Endothelial cell of umbilical vein (primary cell): Measurements from ENCODE around the gene SECTM1. TPM values are rescaled to one million over a fixed set of nuclear protein-coding genes. Genes with fewer than 3 reads are reported as not detected.

Experiments
- BruUV-seq: library from RNA; stranded (reverse); fragments of 400-500 nt; replicated peaks from 2 replicates; lab custom pipeline; 2021; lab: Mats Ljungman, UMichigan
- CTCF ChIA-PET: fragments of 300-600, 350-600 bp; sonication (Branson Sonifier 250); formaldehyde crosslinking; loops from one replicate; lab custom pipeline; 2021; ENCODE audit warnings: antibody characterized with exemption, inconsistent platforms; lab: Charles Lee
- POLR2A ChIA-PET: fragments of 300-600, 350-600 bp; sonication (Branson Sonifier 250); formaldehyde crosslinking; loops from one replicate; lab custom pipeline; 2021; ENCODE audit warnings: antibody characterized with exemption, inconsistent platforms; lab: Charles Lee
- DNase-seq: peaks from one replicate; pipeline ENCODE4 v3.0.0-alpha.2; 2011; ENCODE audit warnings: low read depth, low spot score
- FAIRE-seq: peaks from 2 replicates; lab custom pipeline; 2011; peaks lifted over from hg19 to GRCh38; lab: Jason Lieb, UNC
- H2AFZ ChIP-seq: 2 replicates; pipeline ENCODE4 v1.6.0; 2012; ENCODE audit warnings: low read depth, low read length, control low read depth, inconsistent platforms
- H3K27ac ChIP-seq: 2 replicates; pipeline ENCODE4 v1.5.1; 2011; ENCODE audit warnings: low read depth, mild to moderate bottlenecking, control low read depth, low read length, moderate library complexity; ENCODE audit not compliant: insufficient read depth
- H3K27me3 ChIP-seq, 2 experiments: 2 replicates each; pipeline versions ENCODE4 v1.6.0 to v1.6.1; 2011; ENCODE audit warnings: low read length in 2 of 2, mixed read lengths in 1 of 2; ENCODE audit not compliant: control insufficient read depth in 2 of 2, insufficient read depth in 2 of 2
- H3K36me3 ChIP-seq, 2 experiments: 2 replicates in 1 of 2; 3 replicates in 1 of 2; pipeline ENCODE4 v1.5.1; 2011; ENCODE audit warnings: low read length in 2 of 2, mild to moderate bottlenecking in 1 of 2, moderate library complexity in 1 of 2; ENCODE audit not compliant: control insufficient read depth in 2 of 2, insufficient read depth in 2 of 2; ENCODE audit errors: extremely low read depth in 1 of 2
- H3K4me1 ChIP-seq: 3 replicates; pipeline ENCODE4 v1.5.1; 2011; ENCODE audit warnings: mild to moderate bottlenecking, low read length; ENCODE audit not compliant: control insufficient read depth, insufficient read depth; ENCODE audit errors: extremely low read depth
- H3K4me2 ChIP-seq: 2 replicates; pipeline ENCODE4 v1.6.1; 2011; ENCODE audit warnings: low read length, control low read depth, mixed read lengths; ENCODE audit not compliant: insufficient read depth
- H3K4me3 ChIP-seq, 3 experiments: fragments of 200-600 bp in 1 of 3; sonication (generic), shearing (Covaris generic) in 1 of 3; replicated peaks in 1 of 3; 2 replicates each; pipeline ENCODE4 v1.5.1; 2011 to 2016; ENCODE audit warnings: control low read depth in 3 of 3, low read length in 3 of 3, mild to moderate bottlenecking in 2 of 3, inconsistent platforms in 1 of 3, low read depth in 1 of 3, moderate library complexity in 1 of 3; ENCODE audit not compliant: insufficient read depth in 1 of 3
- H3K79me2 ChIP-seq: 2 replicates; pipeline ENCODE4 v1.6.0; 2012; ENCODE audit warnings: low read length, inconsistent platforms; ENCODE audit not compliant: control insufficient read depth, insufficient read depth
- H3K9ac ChIP-seq: replicated peaks from 2 replicates; pipeline ENCODE3; 2011; ENCODE audit warnings: low read length, control low read depth; ENCODE audit not compliant: insufficient read depth; ENCODE audit errors: extremely low read depth
- H3K9me1 ChIP-seq: replicated peaks from 3 replicates; pipeline ENCODE4 v1.6.0; 2011; ENCODE audit warnings: mild to moderate bottlenecking, low read length; ENCODE audit not compliant: control insufficient read depth, insufficient read depth; ENCODE audit errors: extremely low read depth
- H3K9me3 ChIP-seq: replicated peaks from 2 replicates; pipeline ENCODE4 v1.5.1; 2012; ENCODE audit warnings: low read length, inconsistent platforms; ENCODE audit not compliant: control insufficient read depth, insufficient read depth
- H4K20me1 ChIP-seq: replicated peaks from 2 replicates; pipeline ENCODE3; 2011; ENCODE audit warnings: mild to moderate bottlenecking, low read length; ENCODE audit not compliant: control insufficient read depth, insufficient read depth; ENCODE audit errors: extremely low read depth
- EZH2 ChIP-seq: IDR thresholded peaks from 2 replicates; pipeline ENCODE4 v1.6.1; 2012; ENCODE audit warnings: borderline replicate concordance, low read depth, mild to moderate bottlenecking, moderate library complexity, low read length, inconsistent platforms; ENCODE audit not compliant: severe bottlenecking
- FOS ChIP-seq: IDR thresholded peaks from 2 replicates; pipeline ENCODE4 v1.6.1; 2011; ENCODE audit warnings: mild to moderate bottlenecking, low read length, moderate library complexity, borderline replicate concordance; ENCODE audit not compliant: insufficient read depth
- MYC ChIP-seq: IDR thresholded peaks from one replicate; pipeline ENCODE4 v1.6.1; 2011; ENCODE audit warnings: mild to moderate bottlenecking, low read depth, low read length
- POLR2A ChIP-seq: IDR thresholded peaks from 2 replicates; pipeline ENCODE4 v1.6.1; 2012; ENCODE audit warnings: low read depth, mild to moderate bottlenecking, control low read depth, low read length
- POLR2AphosphoS5 ChIP-seq: IDR thresholded peaks from 2 replicates; pipeline ENCODE4 v1.6.1; 2012; ENCODE audit warnings: low read depth, mild to moderate bottlenecking, control low read depth, low read length, moderate library complexity; ENCODE audit not compliant: insufficient read depth
- dilution Hi-C: fragments of 300-500 bp; cut with MboI; formaldehyde crosslinking; loops from one replicate; pipeline ENCODE4 v1.15.0; 2019; ENCODE audit warnings: low sequenced_read_pairs; ENCODE audit not compliant: extremely low pct_ligation_motif_present
- intact Hi-C: fragments of 100-400 bp; cut with micrococcal nuclease; formaldehyde crosslinking; loops from one replicate; pipeline ENCODE4 v1.10.0; 2022
- polyA plus RNA-seq, 4 experiments: library from polyadenylated mRNA; depleted of rRNA in 3 of 4; stranded (reverse) in 3 of 4; unstranded in 1 of 4; fragments of >200 nt; gene quantifications; 2 replicates each; pipeline versions ENCODE4 v1.2.1 to v1.2.3, GENCODE V29; 2011 to 2012; ENCODE audit warnings: missing spikeins in 1 of 4
- total RNA-seq: library from RNA; stranded (reverse); gene quantifications from 2 replicates; pipeline ENCODE4 v1.2.3, GENCODE V29; 2021
- TF ChIP-seq, protein P1 (sequence below), 2 donors: IDR thresholded peaks; 1 replicate in 1 of 2; 2 replicates in 1 of 2; pipeline ENCODE4 v1.5.1; 2011; ENCODE audit warnings: low read length in 2 of 2, mild to moderate bottlenecking in 2 of 2, moderate library complexity in 2 of 2, control low read depth in 1 of 2, inconsistent platforms in 1 of 2, low read depth in 1 of 2; ENCODE audit not compliant: insufficient read depth in 1 of 2; ENCODE audit errors: extremely low read depth in 1 of 2
- TF ChIP-seq, protein P2 (sequence below): IDR thresholded peaks from 2 replicates; pipeline ENCODE4 v1.6.1; 2011; ENCODE audit not compliant: insufficient read depth, insufficient read length

Gene SECTM1
- total and polyA plus RNA-seq, 2 donors (not counting 3 experiments of a cell fraction or from before 2014, with no cell fraction given): 1.9 to 2.3 TPM

GRCh38 chr17:82313195-82314011 lies 20.2 kb downstream of the SECTM1 start:
- Histone ChIP-seq H3K4me3 (no peak overlapping the region), H3K4me2 (no peak overlapping the region), H3K27me3 (peaks cover 2 to 3% of the 10 kb centered on the region in 2 experiments), H3K9me1 (no peaks in the 10 kb centered on the region), H3K4me1 (no peaks in the 10 kb centered on the region), H3K9ac (no peak overlapping the region), H3K27ac (no peak overlapping the region), H2AFZ (no peak overlapping the region), H3K36me3 (no peaks in the 10 kb centered on the region), H4K20me1 (no peaks in the 10 kb centered on the region), H3K9me3 (no peaks in the 10 kb centered on the region), H3K79me2 (no peaks in the 10 kb centered on the region)
- no peak for FAIRE-seq
- POLR2A ChIA-PET: no interaction called here
- BruUV-seq: no TSS peak
- no peak for TF ChIP-seq POLR2AphosphoS5
- intact Hi-C loops (no loop called here), dilution Hi-C loops (no loop called here)
- CTCF ChIA-PET: interaction anchor here (1.2 to 1.4 kb wide), 2 partner anchors 10 to 13 kb away, joined by 4 to 6 read pairs; no protein-coding TSS in a partner anchor
- no peak for DNase-seq

DNA sequence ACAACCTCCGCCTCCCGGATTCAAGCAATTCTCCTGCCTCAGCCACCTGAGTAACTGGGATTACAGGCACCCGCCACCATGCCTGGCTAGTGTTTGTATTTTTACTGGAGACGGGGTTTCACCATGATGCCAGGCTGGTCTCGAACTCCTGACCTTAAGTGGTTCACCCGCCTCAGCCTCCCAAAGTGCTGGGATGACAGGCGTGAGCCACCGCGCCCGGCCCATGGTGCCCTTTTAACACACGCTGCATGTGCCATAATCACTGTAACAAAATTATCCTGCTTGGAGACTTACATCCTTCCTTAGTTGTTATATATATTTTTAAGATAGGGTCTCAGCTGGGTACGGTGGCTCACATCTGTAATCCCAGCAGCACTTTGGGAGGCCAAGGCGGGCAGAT lies 21.6 kb downstream of the SECTM1 start:
- no TSS peak for BruUV-seq
- Histone ChIP-seq H3K27me3 (peaks cover 2 to 3% of the 10 kb centered on the region in 2 experiments), H2AFZ (no peak overlapping the region), H3K9me1 (no peaks in the 10 kb centered on the region), H3K4me2 (no peak overlapping the region), H4K20me1 (no peaks in the 10 kb centered on the region), H3K9ac (no peak overlapping the region), H3K9me3 (no peaks in the 10 kb centered on the region), H3K36me3 (no peaks in the 10 kb centered on the region), H3K4me1 (no peaks in the 10 kb centered on the region), H3K4me3 (no peak overlapping the region), H3K79me2 (no peaks in the 10 kb centered on the region), H3K27ac (no peak overlapping the region)
- dilution Hi-C loops (no loop called here), intact Hi-C loops (no loop called here)
- DNase-seq (no peak), FAIRE-seq (no peak)
- ChIA-PET POLR2A (no interaction called here), CTCF (interaction anchor here (1.4 kb wide), 1 partner anchor 12 kb away, joined by 6 read pairs; no protein-coding TSS in a partner anchor)
- TF ChIP-seq, protein P1, sequence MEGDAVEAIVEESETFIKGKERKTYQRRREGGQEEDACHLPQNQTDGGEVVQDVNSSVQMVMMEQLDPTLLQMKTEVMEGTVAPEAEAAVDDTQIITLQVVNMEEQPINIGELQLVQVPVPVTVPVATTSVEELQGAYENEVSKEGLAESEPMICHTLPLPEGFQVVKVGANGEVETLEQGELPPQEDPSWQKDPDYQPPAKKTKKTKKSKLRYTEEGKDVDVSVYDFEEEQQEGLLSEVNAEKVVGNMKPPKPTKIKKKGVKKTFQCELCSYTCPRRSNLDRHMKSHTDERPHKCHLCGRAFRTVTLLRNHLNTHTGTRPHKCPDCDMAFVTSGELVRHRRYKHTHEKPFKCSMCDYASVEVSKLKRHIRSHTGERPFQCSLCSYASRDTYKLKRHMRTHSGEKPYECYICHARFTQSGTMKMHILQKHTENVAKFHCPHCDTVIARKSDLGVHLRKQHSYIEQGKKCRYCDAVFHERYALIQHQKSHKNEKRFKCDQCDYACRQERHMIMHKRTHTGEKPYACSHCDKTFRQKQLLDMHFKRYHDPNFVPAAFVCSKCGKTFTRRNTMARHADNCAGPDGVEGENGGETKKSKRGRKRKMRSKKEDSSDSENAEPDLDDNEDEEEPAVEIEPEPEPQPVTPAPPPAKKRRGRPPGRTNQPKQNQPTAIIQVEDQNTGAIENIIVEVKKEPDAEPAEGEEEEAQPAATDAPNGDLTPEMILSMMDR (IDR thresholded peaks at IDR 0.05; ENCODE audit: extremely low read depth in 1 of 2, insufficient read depth in 1 of 2, low read depth in 1 of 2, low read length in 2 of 2): no peak
- TF ChIP-seq FOS: no peak
- TF ChIP-seq EZH2: no peak
- TF ChIP-seq MYC: no peak
- no peak for TF ChIP-seq POLR2A
- TF ChIP-seq, protein P2, sequence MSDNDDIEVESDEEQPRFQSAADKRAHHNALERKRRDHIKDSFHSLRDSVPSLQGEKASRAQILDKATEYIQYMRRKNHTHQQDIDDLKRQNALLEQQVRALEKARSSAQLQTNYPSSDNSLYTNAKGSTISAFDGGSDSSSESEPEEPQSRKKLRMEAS: no peak
